Effector CD8-positive, alpha-beta T cell (primary cell): Measurements from ENCODE around the gene TOGARAM2.
"Not testable (repeated sequence)": the region's sequence is repeated elsewhere in the genome, so short reads cannot be mapped to it uniquely, and the experiment has no call there.

Source experiments
- DNase-seq: peaks from one replicate; lab custom pipeline; 2025; lab: John Stamatoyannopoulos, UW

Gene TOGARAM2

DNA sequence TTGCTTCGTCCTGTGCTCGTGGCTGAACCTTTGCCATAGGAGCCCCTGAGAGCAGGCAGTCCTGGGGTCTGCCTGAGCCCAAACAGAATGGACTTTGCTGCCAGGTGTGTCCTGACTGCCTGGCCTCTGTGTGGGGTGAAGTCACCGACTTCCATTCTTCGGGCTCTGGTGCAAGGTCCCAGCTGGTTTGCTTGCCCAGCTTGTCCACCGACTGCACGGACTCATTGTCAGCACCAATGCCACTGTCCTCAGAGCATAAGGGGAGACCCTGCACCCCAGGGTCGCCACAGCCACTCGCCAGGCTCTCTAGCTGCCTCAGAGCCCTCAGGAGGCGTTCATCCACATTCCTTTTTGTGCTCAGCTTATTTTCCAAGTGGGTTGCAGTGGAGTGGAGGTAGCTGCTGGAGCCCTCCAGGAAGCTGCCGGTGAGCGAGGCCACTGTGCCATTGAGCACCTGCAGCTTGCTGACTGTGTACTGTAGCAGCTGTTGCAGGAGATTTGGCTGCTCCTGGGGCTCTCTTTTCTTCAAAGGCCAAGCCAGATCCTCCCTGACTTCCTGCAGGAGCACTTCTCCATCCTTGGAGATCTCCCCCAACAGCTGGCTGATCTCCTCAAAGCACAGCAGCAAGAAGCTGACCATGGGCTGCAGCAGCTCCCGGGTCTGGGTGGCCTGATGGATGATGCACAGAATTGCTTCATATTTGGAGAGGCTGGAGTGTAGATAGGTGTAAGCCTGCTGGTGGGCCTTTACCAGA is 92.0 kb downstream of the TOGARAM2 start:
- DNase-seq, result no peak

DNA sequence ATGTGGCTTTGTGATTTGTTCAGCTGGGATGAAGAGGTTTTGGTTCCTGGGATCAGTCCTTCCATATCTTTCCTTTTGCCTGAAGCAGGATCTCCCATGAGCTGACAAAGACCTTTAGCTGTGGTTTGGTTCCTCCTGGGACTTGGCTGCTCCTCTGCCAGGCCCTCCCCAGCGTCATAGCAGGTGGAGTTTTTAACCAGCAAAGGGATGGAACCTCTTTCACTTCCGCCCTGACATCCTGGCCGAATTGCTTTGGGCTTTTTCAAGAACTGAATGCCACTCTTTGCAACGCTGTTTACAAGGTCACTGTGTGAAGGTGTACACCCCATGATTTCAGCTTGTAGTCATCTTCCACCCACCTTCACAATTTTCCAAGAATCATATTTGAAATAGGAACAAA is 92.8 kb downstream of the TOGARAM2 start:
- DNase-seq, result no peak

- no peak for DNase-seq
These were observed 93.3 kb downstream of the TOGARAM2 start, which contains the start of gene PCARE for GRCh38 chr2:29074411-29074810. Gene PCARE, minus strand, starts transcription at chr2:29074523. Its CDS starts 262 bp downstream, at chr2:29074261.

GRCh38 chr2:29075894-29076705 is 95.0 kb downstream of the TOGARAM2 start:
- DNase-seq, result no peak

DNA sequence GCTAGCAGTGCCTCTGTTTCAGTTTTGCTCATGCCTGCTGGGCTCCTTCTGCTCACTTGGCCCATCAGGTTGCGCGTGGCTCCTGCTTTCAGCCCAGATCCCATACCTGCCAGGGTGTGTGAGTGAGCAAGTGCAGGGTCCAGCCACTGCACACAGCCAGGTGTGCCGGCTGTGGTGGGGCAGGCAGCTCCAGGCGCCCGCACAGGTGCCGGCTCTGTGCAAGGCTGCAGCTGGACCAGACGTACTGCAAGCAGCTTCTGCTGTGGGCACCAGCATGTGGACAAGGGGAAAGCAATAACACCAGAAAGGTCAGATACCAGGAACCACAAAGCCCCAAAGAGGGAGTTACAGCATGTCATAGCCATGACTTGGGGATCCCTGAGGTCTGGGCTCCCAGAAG is 98.8 kb downstream of the TOGARAM2 start:
- no peak for DNase-seq

- DNase-seq, result no peak
These were observed 100.0 kb downstream of the TOGARAM2 start for GRCh38 chr2:29080886-29081743.

DNA sequence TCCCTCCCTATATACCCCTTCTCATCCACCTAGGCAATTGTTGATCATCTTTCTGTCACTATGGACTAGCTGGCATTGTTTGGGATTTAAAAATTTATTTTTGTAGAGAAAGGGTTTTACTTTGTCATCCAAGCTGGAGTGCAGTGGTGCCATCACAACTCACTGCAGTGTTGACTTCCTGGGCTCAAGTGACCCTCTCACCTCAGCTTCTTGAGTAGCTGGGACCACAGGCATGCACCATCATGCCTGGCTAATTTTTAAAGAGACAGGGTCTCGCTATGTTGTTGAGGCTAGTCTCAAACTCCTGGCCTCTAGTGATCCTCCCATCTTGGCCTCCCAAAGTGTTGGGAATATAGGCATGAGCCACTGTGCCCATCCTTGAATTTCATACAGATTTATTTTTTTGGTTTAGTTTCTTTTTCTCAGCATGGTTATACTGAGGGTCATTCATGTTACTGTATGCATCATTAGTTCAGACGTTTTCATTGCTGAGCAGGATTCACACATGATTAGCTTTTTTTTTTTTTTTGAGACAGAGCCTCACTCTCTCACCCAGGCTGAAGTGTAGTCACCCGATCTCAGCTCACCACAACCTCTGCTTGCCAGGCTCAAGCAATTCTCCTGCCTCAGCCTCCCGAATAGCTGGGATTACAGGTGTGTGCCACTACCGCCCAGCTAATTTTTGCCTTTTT is 101.9 kb downstream of the TOGARAM2 start:
- no peak for DNase-seq

GRCh38 chr2:29084554-29084953 is 103.5 kb downstream of the TOGARAM2 start:
- DNase-seq, result no peak

DNA sequence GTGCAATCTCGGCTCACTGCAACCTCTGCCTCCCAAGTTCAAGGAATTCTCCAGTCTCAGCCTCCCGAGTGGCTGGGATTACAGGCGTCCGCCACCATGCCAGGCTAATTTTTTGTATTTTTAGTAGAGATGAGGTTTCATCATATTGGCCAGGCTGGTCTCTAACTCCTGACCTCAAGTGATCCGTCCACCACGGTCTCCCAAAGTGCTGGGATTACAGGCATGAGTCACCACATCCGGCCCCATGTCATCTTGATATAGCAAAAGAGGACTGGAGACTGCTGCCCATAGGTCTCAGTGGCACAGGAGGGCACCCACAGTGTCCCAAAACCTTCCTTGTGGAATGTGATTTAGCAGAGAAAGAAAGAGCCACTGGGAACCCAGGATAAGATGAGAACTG is 109.2 kb downstream of the TOGARAM2 start:
- DNase-seq, result not testable (repeated sequence)

- no peak for DNase-seq
These were observed 115.9 kb downstream of the TOGARAM2 start for GRCh38 chr2:29096969-29097368.

DNA sequence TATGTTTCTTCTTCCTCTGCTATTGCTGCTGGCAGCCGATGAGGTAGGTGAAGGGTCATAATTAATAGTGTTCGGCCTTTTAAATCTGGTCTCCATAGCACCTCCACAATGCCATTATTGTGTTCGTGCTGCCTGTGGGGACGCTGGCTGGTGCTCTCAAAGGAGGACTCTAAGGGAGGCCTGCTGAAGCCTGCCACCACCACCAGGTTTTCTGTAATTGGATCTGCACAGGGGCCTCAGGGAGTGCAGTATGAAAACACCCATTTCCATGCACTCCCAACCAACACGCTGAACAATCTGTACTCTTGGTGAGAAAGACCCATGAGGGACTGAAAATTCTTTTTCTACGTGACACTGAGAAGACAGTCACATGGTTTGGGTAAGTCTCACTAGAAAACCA is 116.5 kb downstream of the TOGARAM2 start:
- DNase-seq, result no peak

DNA sequence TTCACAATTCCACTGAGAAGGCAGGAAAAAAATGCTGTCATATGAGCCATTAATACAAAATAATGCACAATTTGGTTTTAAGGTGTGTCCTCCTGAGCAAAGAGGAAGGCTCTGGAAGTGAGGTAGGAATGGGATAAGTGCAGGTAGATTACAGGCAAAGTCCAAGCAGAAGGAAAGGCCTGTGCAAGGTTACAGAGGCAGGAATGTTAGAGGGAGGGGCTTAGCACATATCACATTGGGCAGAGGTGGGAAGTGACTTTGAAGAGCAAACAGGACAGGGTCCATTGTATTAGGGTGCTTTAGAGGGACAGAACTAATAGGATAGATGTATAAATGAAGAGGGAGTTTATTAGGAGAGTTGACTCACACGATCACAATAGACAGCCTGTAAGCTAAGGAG is 119.5 kb downstream of the TOGARAM2 start:
- DNase-seq, result no peak
